ENCODE measurements around the gene SAMD1. TPM values are rescaled to one million over a fixed set of nuclear protein-coding genes. Genes with fewer than 3 reads are reported as not detected.

The SAMD1 gene
- total and polyA plus RNA-seq, 3 donors from 2014 or later = 34.0 to 72.9 (median 50.6) TPM

GRCh38 chr19:14114854-14115253 is 24.3 kb upstream of the SAMD1 start:
- Histone ChIP-seq H3K27me3 (no peaks in the 10 kb centered on the region), H3K27ac (peak overlapping the region; percentile 89 to 90), H3K4me1 (peaks cover 75% of the 10 kb centered on the region), H3K4me3 (peak overlapping the region in 1 of 2 donors; percentile 36), H3K9me3 (no peaks in the 10 kb centered on the region), H3K36me3 (ENCODE audit: low read depth, missing control alignments) (no peaks in the 10 kb centered on the region)
- peak; percentile 58 for DNase-seq
- intact Hi-C loops (cut with DNase I; ENCODE audit: low total_unique reads) = no loop called here
- TF ChIP-seq, protein P1, sequence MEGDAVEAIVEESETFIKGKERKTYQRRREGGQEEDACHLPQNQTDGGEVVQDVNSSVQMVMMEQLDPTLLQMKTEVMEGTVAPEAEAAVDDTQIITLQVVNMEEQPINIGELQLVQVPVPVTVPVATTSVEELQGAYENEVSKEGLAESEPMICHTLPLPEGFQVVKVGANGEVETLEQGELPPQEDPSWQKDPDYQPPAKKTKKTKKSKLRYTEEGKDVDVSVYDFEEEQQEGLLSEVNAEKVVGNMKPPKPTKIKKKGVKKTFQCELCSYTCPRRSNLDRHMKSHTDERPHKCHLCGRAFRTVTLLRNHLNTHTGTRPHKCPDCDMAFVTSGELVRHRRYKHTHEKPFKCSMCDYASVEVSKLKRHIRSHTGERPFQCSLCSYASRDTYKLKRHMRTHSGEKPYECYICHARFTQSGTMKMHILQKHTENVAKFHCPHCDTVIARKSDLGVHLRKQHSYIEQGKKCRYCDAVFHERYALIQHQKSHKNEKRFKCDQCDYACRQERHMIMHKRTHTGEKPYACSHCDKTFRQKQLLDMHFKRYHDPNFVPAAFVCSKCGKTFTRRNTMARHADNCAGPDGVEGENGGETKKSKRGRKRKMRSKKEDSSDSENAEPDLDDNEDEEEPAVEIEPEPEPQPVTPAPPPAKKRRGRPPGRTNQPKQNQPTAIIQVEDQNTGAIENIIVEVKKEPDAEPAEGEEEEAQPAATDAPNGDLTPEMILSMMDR (IDR thresholded peaks at IDR 0.05) = peak; percentile 38 to 40 (median 40)
- no peak for TF ChIP-seq POLR2A (IDR thresholded peaks at IDR 0.05)
- WGBS, 2 donors = 24 to 26% methylated on average over 8 to 9 of the region's 9 CpGs

GRCh38 chr19:14114439-14114838 is 23.9 kb upstream of the SAMD1 start:
- no peaks in the 10 kb centered on the region for H3K27me3 ChIP-seq
- intact Hi-C loops (cut with DNase I; ENCODE audit: low total_unique reads) = no loop called here
- H3K4me1 ChIP-seq = peaks cover 72% of the 10 kb centered on the region
- WGBS, 2 donors = 48 to 57% methylated on average over 7 of the region's 7 CpGs
- DNase-seq = no peak
- peak overlapping the region; percentile 89 to 90 for H3K27ac ChIP-seq
- H3K4me3 ChIP-seq = peak overlapping the region; percentile 36 to 49
- no peaks in the 10 kb centered on the region for H3K36me3 ChIP-seq (ENCODE audit: low read depth, missing control alignments)
- no peaks in the 10 kb centered on the region for H3K9me3 ChIP-seq
- no peak for TF ChIP-seq POLR2A (IDR thresholded peaks at IDR 0.05)
- TF ChIP-seq, protein P1 (IDR thresholded peaks at IDR 0.05) = no peak

DNA sequence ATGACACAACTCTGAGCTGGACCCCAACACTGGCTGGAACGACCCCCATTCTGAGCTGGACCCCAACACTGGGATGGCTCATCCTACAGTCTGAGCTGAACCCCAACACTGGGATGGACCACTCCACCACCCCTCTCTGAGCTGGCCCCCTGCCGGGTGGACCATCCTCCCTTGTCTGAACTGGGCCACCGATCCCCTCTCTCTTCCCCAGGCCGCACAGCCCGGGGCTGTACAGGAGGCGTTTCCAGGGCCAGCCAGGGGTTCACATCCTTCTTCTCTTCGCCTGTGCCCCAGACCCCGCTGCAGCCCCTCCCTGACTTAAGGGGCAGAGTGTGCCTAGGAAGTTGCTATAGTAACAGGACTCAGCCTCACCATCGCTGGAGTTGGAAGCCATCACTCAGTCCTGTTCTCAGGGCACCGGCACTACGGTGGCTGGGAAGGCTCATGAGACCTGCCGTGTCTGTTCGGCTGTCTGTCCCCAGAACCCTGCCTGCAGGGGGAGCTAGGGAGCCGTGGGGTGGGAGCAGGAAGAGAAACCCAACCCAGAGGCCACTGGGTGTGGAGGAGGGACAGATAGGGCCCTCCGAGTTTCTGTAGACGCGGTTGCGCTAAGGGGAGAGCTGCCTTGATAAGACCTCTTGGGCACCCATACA is 23.3 kb upstream of the SAMD1 start:
- Histone ChIP-seq H3K27me3 (no peaks in the 10 kb centered on the region), H3K9me3 (no peaks in the 10 kb centered on the region), H3K4me3 (peak overlapping the region; percentile 36 to 49), H3K27ac (peak overlapping the region; percentile 89 to 90), H3K4me1 (peaks cover 66% of the 10 kb centered on the region), H3K36me3 (ENCODE audit: low read depth, missing control alignments) (no peaks in the 10 kb centered on the region)
- intact Hi-C loops (cut with DNase I; ENCODE audit: low total_unique reads) = no loop called here
- 31 to 45% methylated on average over 13 to 18 of the region's 18 CpGs for WGBS, 2 donors
- no peak for TF ChIP-seq POLR2A (IDR thresholded peaks at IDR 0.05)
- TF ChIP-seq, protein P1 (IDR thresholded peaks at IDR 0.05) = peak in 1 of 3 experiments; percentile 48
- DNase-seq = peak; percentile 87

DNA sequence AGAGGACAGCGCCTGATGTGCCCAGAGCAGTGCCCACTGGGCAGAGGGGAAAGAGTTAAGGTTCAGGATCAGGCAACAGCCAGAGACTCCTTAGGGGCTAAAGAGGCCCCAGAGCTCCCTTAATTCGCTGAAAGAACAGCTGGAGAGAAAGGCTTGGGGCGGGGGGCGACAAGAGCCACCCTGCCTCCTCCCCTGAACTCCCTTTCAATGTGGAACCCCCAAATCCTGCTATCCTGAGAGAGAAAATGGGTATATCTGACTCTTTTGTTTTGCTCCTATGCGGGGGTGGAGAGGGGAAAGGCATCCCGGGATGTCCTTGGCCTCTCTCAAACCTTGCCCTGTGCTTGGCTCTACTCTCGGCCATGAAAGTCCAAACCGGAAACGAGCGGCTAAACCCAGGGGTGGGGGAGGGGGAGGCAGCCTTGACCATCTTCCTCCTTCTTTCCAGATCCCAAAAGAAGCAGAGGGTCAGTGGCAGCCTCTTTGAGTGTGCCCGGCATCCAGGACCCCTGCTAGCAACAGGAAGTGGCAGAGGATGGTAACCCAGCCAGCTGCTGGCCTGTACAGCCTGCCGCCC is 22.3 kb upstream of the SAMD1 start:
- H3K4me3 ChIP-seq = peak overlapping the region; percentile 7 to 36
- peaks cover 65% of the 10 kb centered on the region for H3K4me1 ChIP-seq
- no peaks in the 10 kb centered on the region for H3K36me3 ChIP-seq (ENCODE audit: low read depth, missing control alignments)
- TF ChIP-seq POLR2A (IDR thresholded peaks at IDR 0.05) = no peak
- TF ChIP-seq, protein P1 (IDR thresholded peaks at IDR 0.05) = no peak
- H3K27ac ChIP-seq = peak overlapping the region; percentile 89 to 90
- H3K9me3 ChIP-seq = no peaks in the 10 kb centered on the region
- no peaks in the 10 kb centered on the region for H3K27me3 ChIP-seq
- DNase-seq = peak; percentile 75
- 0 to 3% methylated on average over 6 to 12 of the region's 12 CpGs for WGBS, 2 donors
- intact Hi-C loops (cut with DNase I; ENCODE audit: low total_unique reads) = no loop called here
